ENCODE data around the gene HSPD1. TPM values are rescaled to one million over a fixed set of nuclear protein-coding genes. Genes with fewer than 3 reads are reported as not detected.

HSPD1 gene
- 136 TPM for total RNA-seq
- long read RNA-seq, transcript HSPD1-202 (12 exons, 2,455 nt) = major isoform, 356 of 397 reads
- long read RNA-seq, transcript HSPD1-201 (12 exons, 2,299 nt) = minor isoform, 5 of 397 reads
- long read RNA-seq, partial matches to known transcripts = 9 of 397 reads
- long read RNA-seq, other reads (novel, unspliced or antisense) = 27 of 397 reads

GRCh38 chr2:197499594-197500502 lies at the start of gene HSPD1, which contains the start of gene HSPE1:
TSS of gene HSPD1 (minus strand) at chr2:197499840. CDS start at chr2:197498848, 992 bp downstream.
TSS of gene HSPE1 (plus strand) at chr2:197500379. CDS start at chr2:197500437, 58 bp downstream.
- Histone ChIP-seq H3K27ac (peak within 1 kb of the TSS; percentile 85), H3K4me1 (peaks cover 32% of the 10 kb centered on the region), H3K27me3 (no peaks in the 10 kb centered on the region), H3K9me3 (no peaks in the 10 kb centered on the region), H3K4me3 (peak within 1 kb of the TSS; percentile 93), H3K36me3 (peaks cover 53% of the 10 kb centered on the region)
- no peak for TF ChIP-seq CTCF (IDR thresholded peaks at IDR 0.05)
- intact Hi-C loops (cut with DNase I) = no loop called here
- DNase-seq (peak; percentile 99), ATAC-seq (peak; percentile 97)

- Histone ChIP-seq H3K4me3 (no peak overlapping the region), H3K36me3 (peaks cover 67% of the 10 kb centered on the region), H3K9me3 (no peaks in the 10 kb centered on the region), H3K4me1 (no peaks in the 10 kb centered on the region), H3K27me3 (no peaks in the 10 kb centered on the region), H3K27ac (no peak overlapping the region)
- ATAC-seq = no peak
- TF ChIP-seq CTCF (IDR thresholded peaks at IDR 0.05) = no peak
- intact Hi-C loops (cut with DNase I) = no loop called here
- no peak for DNase-seq
Observed at GRCh38 chr2:197548582-197548981, 48.9 kb upstream of the HSPD1 start.

- ATAC-seq = no peak
- peaks cover 71% of the 10 kb centered on the region for H3K36me3 ChIP-seq
- H3K4me3 ChIP-seq = no peak overlapping the region
- H3K9me3 ChIP-seq = no peaks in the 10 kb centered on the region
- intact Hi-C loops (cut with DNase I) = no loop called here
- no peaks in the 10 kb centered on the region for H3K4me1 ChIP-seq
- no peaks in the 10 kb centered on the region for H3K27me3 ChIP-seq
- no peak for DNase-seq
- TF ChIP-seq CTCF (IDR thresholded peaks at IDR 0.05) = no peak
- H3K27ac ChIP-seq = no peak overlapping the region
Observed at GRCh38 chr2:197547163-197547900, 47.7 kb upstream of the HSPD1 start.

GRCh38 chr2:197543206-197543605 lies 43.6 kb upstream of the HSPD1 start:
- H3K4me1 ChIP-seq = no peaks in the 10 kb centered on the region
- no peaks in the 10 kb centered on the region for H3K27me3 ChIP-seq
- DNase-seq (no peak), ATAC-seq (no peak)
- H3K27ac ChIP-seq = no peak overlapping the region
- no peak overlapping the region for H3K4me3 ChIP-seq
- peaks cover 60% of the 10 kb centered on the region for H3K36me3 ChIP-seq
- no peaks in the 10 kb centered on the region for H3K9me3 ChIP-seq
- TF ChIP-seq CTCF (IDR thresholded peaks at IDR 0.05) = no peak
- intact Hi-C loops (cut with DNase I) = no loop called here

GRCh38 chr2:197539734-197540133 lies 40.1 kb upstream of the HSPD1 start:
- intact Hi-C loops (cut with DNase I) = no loop called here
- DNase-seq = no peak
- Histone ChIP-seq H3K4me1 (no peaks in the 10 kb centered on the region), H3K36me3 (peaks cover 76% of the 10 kb centered on the region), H3K4me3 (no peak overlapping the region), H3K27ac (no peak overlapping the region), H3K9me3 (no peaks in the 10 kb centered on the region), H3K27me3 (no peaks in the 10 kb centered on the region)
- ATAC-seq = no peak
- TF ChIP-seq CTCF (IDR thresholded peaks at IDR 0.05) = no peak

All from upper lobe of right lung (tissue), 1 donor.